C4-2B (cell line): Measurements from ENCODE around the gene CCDC61.

ENCODE experiments used
- H3K27ac ChIP-seq: fragments of 450-650 bp; 2 replicates; pipeline ENCODE4 v1.5.1; 2017
- CTCF ChIP-seq: fragments of 450-650 bp; conservative IDR thresholded peaks from 2 replicates; pipeline ENCODE4 v1.5.1; 2017; ENCODE audit warnings: mild to moderate bottlenecking
- ZFX ChIP-seq: fragments of 450-650 bp; IDR thresholded peaks from 2 replicates; pipeline ENCODE4 v1.6.1; 2017

Gene CCDC61

GRCh38 chr19:45976178-45976577 is 19.1 kb upstream of the CCDC61 start:
- no peak overlapping the region for H3K27ac ChIP-seq
- no peak for TF ChIP-seq ZFX
- TF ChIP-seq CTCF = no peak

- TF ChIP-seq CTCF (no peak), ZFX (no peak)
- no peak overlapping the region for H3K27ac ChIP-seq
Observed at GRCh38 chr19:45978156-45978555, 17.1 kb upstream of the CCDC61 start.

GRCh38 chr19:45981350-45981749 is 13.9 kb upstream of the CCDC61 start:
- TF ChIP-seq ZFX (no peak), CTCF (no peak)
- H3K27ac ChIP-seq = no peak overlapping the region

GRCh38 chr19:45985321-45985720 is 9.9 kb upstream of the CCDC61 start:
- TF ChIP-seq ZFX = no peak
- TF ChIP-seq CTCF = no peak
- H3K27ac ChIP-seq = no peak overlapping the region

- H3K27ac ChIP-seq = no peak overlapping the region
- TF ChIP-seq ZFX = no peak
- no peak for TF ChIP-seq CTCF
Observed at GRCh38 chr19:45990113-45990728, 5.0 kb upstream of the CCDC61 start.

GRCh38 chr19:45994456-45994997 is 740 bp upstream of the CCDC61 start:
- no peak overlapping the region; the same call in 1 of the 2 replicates for H3K27ac ChIP-seq
- TF ChIP-seq ZFX (no peak), CTCF (no peak)

- TF ChIP-seq CTCF = no peak
- TF ChIP-seq ZFX = no peak
- peak overlapping the region; percentile 74 for H3K27ac ChIP-seq
Observed at GRCh38 chr19:45995715-45996385, 583 bp downstream of the CCDC61 start.
